ENCODE data around the gene GLYR1. TPM values are rescaled to one million over a fixed set of nuclear protein-coding genes. Genes with fewer than 3 reads are reported as not detected.

GLYR1 gene
- total and polyA plus RNA-seq, 2 of the 4 experiments (the other 2 are of a cell fraction): 26.0 to 54.2 TPM

- Histone ChIP-seq H3K18ac (ENCODE audit: low read depth, low read length) (no peak overlapping the region), H4K91ac (ENCODE audit: insufficient read depth, low read depth, low read length) (no peak overlapping the region), H3K27ac (ENCODE audit: insufficient read depth, low read length) (no peak overlapping the region), H2BK20ac (ENCODE audit: low read depth, low read length) (no peak overlapping the region), H3K9me3 (ENCODE audit: control insufficient read depth, insufficient read depth, low read length) (no peaks in the 10 kb centered on the region), H3K27me3 (ENCODE audit: control insufficient read depth, insufficient read depth, low read length) (no peaks in the 10 kb centered on the region), H3K4me3 (ENCODE audit: insufficient read depth, low read depth, low read length) (no peak overlapping the region), H3K79me1 (ENCODE audit: low read depth in 1 of 2, low read length in 2 of 2) (peaks cover 44 to 52% of the 10 kb centered on the region in 2 experiments), H2AK5ac (ENCODE audit: low read depth, low read length) (no peak overlapping the region), H3K9ac (ENCODE audit: low read depth, low read length) (no peak overlapping the region), H3K14ac (replicated peaks; ENCODE audit: low read depth, low read length) (no peak overlapping the region), H3K4me2 (ENCODE audit: low read depth, low read length) (no peak overlapping the region), H4K8ac (ENCODE audit: low read depth in 2 of 2, low read length in 2 of 2) (no peak overlapping the region), H2BK15ac (ENCODE audit: low read depth, low read length) (no peak overlapping the region), H3K56ac (ENCODE audit: extremely low read depth, insufficient read depth, low read length) (no peak overlapping the region), H3K9me1 (ENCODE audit: insufficient read depth, low read length) (no peaks in the 10 kb centered on the region), H4K20me1 (ENCODE audit: insufficient read depth, low read length) (peaks cover 25% of the 10 kb centered on the region; the same call in 1 of the 2 replicates), H3K36me3 (ENCODE audit: control insufficient read depth, insufficient read depth, low read length) (peaks cover 69% of the 10 kb centered on the region), H3K4me1 (ENCODE audit: control insufficient read depth, insufficient read depth, low read length) (no peaks in the 10 kb centered on the region), H3K23ac (ENCODE audit: low read depth, low read length) (no peak overlapping the region), H4K5ac (ENCODE audit: low read depth, low read length) (no peak overlapping the region), H2AK9ac (replicated peaks; ENCODE audit: low read depth, low read length, poor library complexity) (no peak overlapping the region), H2BK5ac (ENCODE audit: low read depth, low read length, poor library complexity, severe bottlenecking) (no peak overlapping the region), H2BK120ac (ENCODE audit: low read depth, low read length) (no peak overlapping the region), H3K4ac (ENCODE audit: low read depth, low read length) (no peak overlapping the region), H2AFZ (replicated peaks; ENCODE audit: low read length, poor library complexity) (no peak overlapping the region)
- no peak for ATAC-seq (ENCODE audit: low read depth)
- no TSS peak for BruUV-seq (replicated peaks)
- WGBS, 2 experiments (ENCODE audit: extremely low coverage in 2 of 2, insufficient read length in 1 of 2): 100% methylated on average over 1 of the region's 8 CpGs; no CpG with 5 or more reads in 1 of the 2 experiments
- TF ChIP-seq BHLHE40 (IDR thresholded peaks at IDR 0.05; ENCODE audit: low read depth, low read length) (no peak), NFE2L2 (IDR thresholded peaks at IDR 0.05; ENCODE audit: low read depth, low read length) (no peak), CEBPB (IDR thresholded peaks at IDR 0.05; ENCODE audit: low read depth, low read length) (no peak), ELK1 (IDR thresholded peaks at IDR 0.05; ENCODE audit: borderline replicate concordance, low read depth, low read length) (no peak), RFX5 (IDR thresholded peaks at IDR 0.05; ENCODE audit: low read depth, low read length) (no peak), MAZ (IDR thresholded peaks at IDR 0.05; ENCODE audit: borderline replicate concordance, low read depth, low read length) (no peak), MAFK (IDR thresholded peaks at IDR 0.05; ENCODE audit: low read depth, low read length) (no peak), RCOR1 (IDR thresholded peaks at IDR 0.05; ENCODE audit: insufficient replicate concordance, low read length) (no peak), SMC3 (IDR thresholded peaks at IDR 0.05; ENCODE audit: low read depth, low read length) (no peak)
- TF ChIP-seq, protein P1, sequence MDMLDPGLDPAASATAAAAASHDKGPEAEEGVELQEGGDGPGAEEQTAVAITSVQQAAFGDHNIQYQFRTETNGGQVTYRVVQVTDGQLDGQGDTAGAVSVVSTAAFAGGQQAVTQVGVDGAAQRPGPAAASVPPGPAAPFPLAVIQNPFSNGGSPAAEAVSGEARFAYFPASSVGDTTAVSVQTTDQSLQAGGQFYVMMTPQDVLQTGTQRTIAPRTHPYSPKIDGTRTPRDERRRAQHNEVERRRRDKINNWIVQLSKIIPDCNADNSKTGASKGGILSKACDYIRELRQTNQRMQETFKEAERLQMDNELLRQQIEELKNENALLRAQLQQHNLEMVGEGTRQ (IDR thresholded peaks at IDR 0.05; ENCODE audit: low read depth, low read length): no peak
- POLR2A ChIA-PET (ENCODE audit: unreplicated experiment): no interaction called here
- in situ Hi-C loops (cut with MboI; ENCODE audit: low sequenced_read_pairs) (no loop called here), dilution Hi-C loops (cut with HindIII; ENCODE audit: low sequenced_read_pairs, unreplicated experiment) (no loop called here), intact Hi-C loops (cut with micrococcal nuclease) (no loop called here)
- DNase-seq: no peak
- CTCF ChIA-PET: no interaction called here
Observed at GRCh38 chr16:4831616-4832015, 15.5 kb downstream of the GLYR1 start.
